ENCODE data around the gene EVI5L. TPM values are rescaled to one million over a fixed set of nuclear protein-coding genes. Genes with fewer than 3 reads are reported as not detected.
A peak's percentile ranks its signal among the peaks of the same experiment; 100 is the strongest.
"Not testable (repeated sequence)": the region's sequence is repeated elsewhere in the genome, so short reads cannot be mapped to it uniquely, and the experiment has no call there.

Gene EVI5L
- total RNA-seq, 4 donors from 2014 or later, result 8.3 to 15.5 (median 11.9) TPM

- H3K36me3 ChIP-seq, result no peaks in the 10 kb centered on the region
- H3K27me3 ChIP-seq, result peaks cover 9 to 90% (median 17%) of the 10 kb centered on the region in 4 donors
- DNase-seq, result no peak
- 42 to 59% methylated on average over 7 of the region's 7 CpGs for WGBS, 2 donors
- H3K4me3 ChIP-seq, result no peak overlapping the region
- TF ChIP-seq CTCF (IDR thresholded peaks at IDR 0.05) (no peak), POLR2A (IDR thresholded peaks at IDR 0.05) (no peak)
- intact Hi-C loops (cut with DNase I), result loop anchor here (10.0 kb wide), 1 partner anchor 107 kb away; the partner anchor contains the start of gene TRAPPC5
- peaks cover 0 to 13% (median 7%) of the 10 kb centered on the region in 3 donors for H3K4me1 ChIP-seq
- no peaks in the 10 kb centered on the region for H3K9me3 ChIP-seq
- no peak overlapping the region for H3K27ac ChIP-seq
These were observed 37.7 kb upstream of the EVI5L start for GRCh38 chr19:7792281-7792680.

DNA sequence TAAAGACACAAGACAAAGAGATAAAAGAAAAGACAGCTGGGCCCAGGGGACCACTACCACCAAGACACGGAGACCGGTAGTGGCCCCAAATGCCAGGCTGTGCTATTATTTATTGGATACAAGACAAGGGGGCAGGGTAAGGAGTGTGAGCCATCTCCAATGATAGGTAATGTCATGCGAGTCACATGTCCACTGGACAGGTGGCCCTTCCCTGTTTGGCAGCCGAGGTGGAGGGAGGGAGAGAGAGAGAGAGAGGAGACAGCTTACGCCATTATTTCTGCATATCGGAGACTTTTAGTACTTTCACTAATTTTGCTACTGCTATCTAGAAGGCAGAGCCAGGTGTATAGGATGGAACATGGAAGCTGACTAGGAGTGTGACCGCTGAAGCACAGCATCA, 37.3 kb upstream of the EVI5L start:
- H3K36me3 ChIP-seq, H3K4me3 ChIP-seq, DNase-seq, H3K27ac ChIP-seq, H3K9me3 ChIP-seq: not testable (repeated sequence)
- intact Hi-C loops (cut with DNase I), result loop anchor here (10.0 kb wide), 1 partner anchor 108 kb away; the partner anchor contains the start of gene TRAPPC5
- Histone ChIP-seq H3K4me1 (peaks cover 0 to 13% (median 7%) of the 10 kb centered on the region in 3 donors), H3K27me3 (peaks cover 9 to 90% (median 17%) of the 10 kb centered on the region in 4 donors)
- 83 to 85% methylated on average over 7 of the region's 7 CpGs for WGBS, 2 donors

GRCh38 chr19:7793493-7793892, 36.5 kb upstream of the EVI5L start:
- intact Hi-C loops (cut with DNase I), result loop anchor here (10.0 kb wide), 1 partner anchor 109 kb away; the partner anchor contains the start of gene TRAPPC5

DNA sequence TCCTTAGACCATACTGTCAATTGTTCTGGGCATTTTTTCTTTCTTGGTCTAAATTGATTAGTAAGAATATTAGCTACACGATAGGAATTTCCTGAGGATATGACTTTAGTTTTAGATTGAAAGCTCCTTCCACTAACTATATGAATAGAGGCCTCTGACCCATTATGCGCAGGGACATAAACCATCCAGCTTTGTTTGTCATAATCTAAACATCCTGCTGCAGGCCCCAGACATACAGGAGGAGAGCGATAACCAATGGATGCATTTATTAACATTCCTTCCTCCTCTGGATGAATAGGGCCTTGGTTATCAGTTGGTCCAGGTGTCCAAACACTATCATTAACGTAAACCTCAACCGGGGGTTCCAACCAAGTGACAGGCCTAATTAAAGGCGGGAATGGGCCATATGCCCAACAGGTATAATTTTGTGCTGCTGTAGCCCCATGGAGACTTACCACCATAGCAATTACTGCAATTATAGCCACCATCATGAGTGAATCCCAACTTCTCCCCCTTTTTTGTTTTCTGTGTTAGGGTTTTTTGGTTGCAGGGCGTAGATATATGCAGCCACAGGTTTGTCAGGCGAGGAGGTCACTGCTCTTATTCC, 34.4 kb upstream of the EVI5L start:
- no peaks in the 10 kb centered on the region for H3K36me3 ChIP-seq
- 68 to 71% methylated on average over 8 of the region's 8 CpGs for WGBS, 2 donors
- H3K27me3 ChIP-seq, result peaks cover 0 to 86% (median 5%) of the 10 kb centered on the region in 4 donors
- H3K4me3 ChIP-seq, result no peak overlapping the region
- intact Hi-C loops (cut with DNase I), result loop anchor here (5.0 to 10.0 kb wide), 2 partner anchors 111 to 228 kb away; partner anchors contain the start of gene TRAPPC5
- H3K27ac ChIP-seq, result no peak overlapping the region
- H3K4me1 ChIP-seq, result peaks cover 0 to 18% (median 4%) of the 10 kb centered on the region in 3 donors
- TF ChIP-seq CTCF (IDR thresholded peaks at IDR 0.05), result no peak
- no peak for TF ChIP-seq POLR2A (IDR thresholded peaks at IDR 0.05)
- peaks cover 0 to 3% (median under 1%) of the 10 kb centered on the region in 3 donors for H3K9me3 ChIP-seq
- DNase-seq, result no peak

More at GRCh38 chr19:7793493-7793892, 36.5 kb upstream of the EVI5L start:
- Histone ChIP-seq H3K27ac (no peak overlapping the region), H3K36me3 (no peaks in the 10 kb centered on the region), H3K4me1 (peaks cover 0 to 13% (median 7%) of the 10 kb centered on the region in 3 donors), H3K4me3 (no peak overlapping the region), H3K9me3 (no peaks in the 10 kb centered on the region), H3K27me3 (peaks cover 9 to 90% (median 14%) of the 10 kb centered on the region in 4 donors)
- TF ChIP-seq POLR2A (IDR thresholded peaks at IDR 0.05) (no peak), CTCF (IDR thresholded peaks at IDR 0.05) (no peak)
- WGBS, 2 donors, result 75 to 76% methylated on average over 3 of the region's 3 CpGs
- no peak for DNase-seq

DNA sequence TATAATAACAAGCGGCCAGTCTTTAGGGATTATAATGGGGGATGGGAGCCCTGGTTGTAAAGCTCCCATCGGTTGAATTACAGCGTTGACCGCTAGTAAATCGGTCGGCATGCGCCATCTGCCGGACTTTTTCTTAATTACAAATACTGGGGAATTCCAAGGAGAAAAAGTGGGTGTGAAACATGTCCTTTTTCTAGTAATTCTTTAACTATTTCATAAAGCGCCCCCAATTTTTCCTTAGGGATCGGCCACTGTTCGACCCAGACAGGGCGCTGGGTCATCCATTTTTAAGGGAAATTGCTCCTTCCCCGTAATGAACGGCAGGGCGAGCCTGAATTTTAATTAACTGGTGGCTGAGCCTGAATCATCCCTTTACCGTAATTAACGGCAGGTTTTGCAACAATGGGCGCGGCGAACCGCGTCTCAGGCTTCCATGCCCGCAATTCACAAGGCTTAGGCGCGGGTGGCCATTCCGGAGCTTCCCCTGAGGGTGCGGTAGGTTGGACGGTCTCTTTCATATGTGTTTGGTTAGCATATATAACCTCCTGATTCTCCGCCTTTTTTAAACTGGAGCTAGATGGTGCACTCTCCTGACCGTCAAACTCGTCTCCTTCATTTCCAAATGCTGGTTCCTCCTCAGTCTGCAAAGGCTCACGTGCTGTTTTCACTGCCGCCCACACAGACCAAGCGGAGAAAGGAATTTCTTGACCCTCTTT, 30.2 kb upstream of the EVI5L start:
- Histone ChIP-seq H3K27me3 (peaks cover 0 to 90% (median 3%) of the 10 kb centered on the region in 4 donors), H3K9me3 (peaks cover 0 to 12% (median 5%) of the 10 kb centered on the region in 3 donors), H3K4me1 (peaks cover 0 to 19% (median 4%) of the 10 kb centered on the region in 3 donors), H3K4me3 (peak overlapping the region in 2 of 4 donors; percentile 11 to 56), H3K36me3 (no peaks in the 10 kb centered on the region), H3K27ac (no peak overlapping the region)
- 1 to 2% methylated on average over 21 to 34 of the region's 34 CpGs for WGBS, 2 donors
- TF ChIP-seq CTCF (IDR thresholded peaks at IDR 0.05), result peak; percentile 38 to 80 (median 56)
- no peak for TF ChIP-seq POLR2A (IDR thresholded peaks at IDR 0.05)
- no peak for DNase-seq
- intact Hi-C loops (cut with DNase I), result loop anchor here (5.0 to 10.0 kb wide), 2 partner anchors 115 to 232 kb away; partner anchors contain the start of gene TRAPPC5
